ENCODE data around the gene KIAA1671.

DNA sequence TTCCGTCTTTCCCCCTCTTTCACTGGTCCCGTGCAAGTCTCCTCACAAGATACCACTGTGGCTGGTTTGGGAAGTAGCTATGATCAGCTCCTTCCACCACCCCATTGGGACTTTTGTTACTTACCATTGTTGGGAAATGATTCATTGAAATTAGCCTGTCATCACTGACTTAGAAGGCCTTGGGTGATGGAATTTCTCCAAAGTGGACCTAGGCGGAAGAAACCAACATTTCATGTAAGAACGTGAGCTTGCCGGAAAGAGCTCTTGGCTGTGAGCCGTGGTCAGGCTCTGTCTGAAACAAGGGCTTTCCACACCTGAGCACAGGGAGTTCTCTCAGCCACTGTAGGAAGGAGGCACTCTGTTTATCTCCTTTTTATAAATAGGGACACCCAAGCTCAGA, 223.7 kb downstream of the KIAA1671 start:
- TF ChIP-seq, protein P1, sequence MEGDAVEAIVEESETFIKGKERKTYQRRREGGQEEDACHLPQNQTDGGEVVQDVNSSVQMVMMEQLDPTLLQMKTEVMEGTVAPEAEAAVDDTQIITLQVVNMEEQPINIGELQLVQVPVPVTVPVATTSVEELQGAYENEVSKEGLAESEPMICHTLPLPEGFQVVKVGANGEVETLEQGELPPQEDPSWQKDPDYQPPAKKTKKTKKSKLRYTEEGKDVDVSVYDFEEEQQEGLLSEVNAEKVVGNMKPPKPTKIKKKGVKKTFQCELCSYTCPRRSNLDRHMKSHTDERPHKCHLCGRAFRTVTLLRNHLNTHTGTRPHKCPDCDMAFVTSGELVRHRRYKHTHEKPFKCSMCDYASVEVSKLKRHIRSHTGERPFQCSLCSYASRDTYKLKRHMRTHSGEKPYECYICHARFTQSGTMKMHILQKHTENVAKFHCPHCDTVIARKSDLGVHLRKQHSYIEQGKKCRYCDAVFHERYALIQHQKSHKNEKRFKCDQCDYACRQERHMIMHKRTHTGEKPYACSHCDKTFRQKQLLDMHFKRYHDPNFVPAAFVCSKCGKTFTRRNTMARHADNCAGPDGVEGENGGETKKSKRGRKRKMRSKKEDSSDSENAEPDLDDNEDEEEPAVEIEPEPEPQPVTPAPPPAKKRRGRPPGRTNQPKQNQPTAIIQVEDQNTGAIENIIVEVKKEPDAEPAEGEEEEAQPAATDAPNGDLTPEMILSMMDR (conservative IDR thresholded peaks at IDR 0.05; ENCODE audit: low read depth, low read length) = no peak
- TF ChIP-seq EZH2 (IDR thresholded peaks at IDR 0.05; ENCODE audit: borderline replicate concordance, low read depth, low read length, poor library complexity, severe bottlenecking) = no peak

All from A673 (cell line).